ENCODE data around the gene RPS19.
A peak's percentile ranks its signal among the peaks of the same experiment; 100 is the strongest.

RPS19 gene

DNA sequence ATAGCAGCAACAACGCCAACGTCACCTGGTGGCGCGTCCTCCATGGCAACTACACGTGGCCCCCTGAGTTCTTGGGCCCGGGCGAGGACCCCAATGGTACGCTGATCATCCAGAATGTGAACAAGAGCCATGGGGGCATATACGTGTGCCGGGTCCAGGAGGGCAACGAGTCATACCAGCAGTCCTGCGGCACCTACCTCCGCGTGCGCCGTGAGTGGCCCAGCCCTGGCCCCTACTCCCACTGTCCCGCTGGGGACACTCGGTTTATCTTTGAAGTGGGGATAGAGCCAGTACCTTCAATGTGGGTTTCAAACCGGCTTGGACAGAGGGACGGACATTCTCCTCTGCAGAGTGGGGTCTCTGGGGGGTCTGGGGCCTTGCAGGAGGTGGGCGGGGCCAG lies 19.0 kb downstream of the RPS19 start:
- DNase-seq (ENCODE audit: low read depth in 2 of 2): no peak

DNA sequence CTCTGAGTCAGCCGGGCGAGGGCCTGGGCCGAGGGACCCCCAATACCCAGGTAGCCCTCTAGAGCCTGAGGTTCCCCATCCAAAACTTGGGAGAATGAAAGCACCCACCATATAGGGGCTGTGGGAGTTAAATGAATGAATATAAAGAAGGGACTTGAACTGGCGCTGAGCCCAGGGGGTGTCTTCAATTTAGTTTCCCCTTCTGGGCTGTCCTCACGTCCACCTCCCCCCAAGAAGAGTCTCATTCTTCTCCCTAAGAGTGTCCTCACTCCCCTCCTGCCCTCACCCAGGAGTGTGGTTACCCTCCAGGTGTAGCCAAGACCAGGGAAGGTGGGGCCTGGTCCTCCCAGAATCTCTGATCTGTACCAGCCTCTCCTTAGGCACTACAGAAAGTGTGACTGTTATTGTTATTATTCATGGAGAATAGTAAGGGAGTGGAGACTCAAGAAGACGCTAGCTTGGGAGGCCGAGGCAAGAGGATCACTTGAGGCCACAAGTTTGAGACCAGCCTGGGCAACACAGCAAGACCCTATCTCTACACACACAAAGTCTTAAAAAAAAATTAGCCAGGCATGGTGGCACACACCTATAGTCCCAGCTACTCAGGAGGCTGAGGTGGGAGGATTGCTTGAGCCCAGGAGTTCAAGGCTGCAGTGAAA lies 19.7 kb downstream of the RPS19 start:
- DNase-seq (ENCODE audit: low read depth in 2 of 2): no peak

DNA sequence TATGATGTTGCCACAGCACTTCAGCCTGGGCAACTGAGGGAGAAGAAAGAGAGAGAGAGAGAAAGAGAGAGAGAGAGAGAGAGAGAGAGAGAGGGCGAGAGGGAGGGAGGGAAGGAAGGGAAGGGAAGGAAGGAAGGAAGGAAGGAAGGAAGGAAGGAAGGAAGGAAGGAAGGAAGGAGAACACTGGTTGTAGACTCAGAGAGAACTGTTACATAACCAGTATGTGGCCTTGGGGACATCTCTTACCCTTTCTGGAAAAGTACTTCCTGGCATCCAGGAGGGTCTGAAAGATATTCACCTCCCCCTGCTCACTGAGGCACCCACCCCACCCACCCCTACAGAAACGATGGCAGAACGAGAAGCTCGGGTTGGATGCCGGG lies 20.3 kb downstream of the RPS19 start:
- no peak for DNase-seq (ENCODE audit: low read depth in 2 of 2)

DNA sequence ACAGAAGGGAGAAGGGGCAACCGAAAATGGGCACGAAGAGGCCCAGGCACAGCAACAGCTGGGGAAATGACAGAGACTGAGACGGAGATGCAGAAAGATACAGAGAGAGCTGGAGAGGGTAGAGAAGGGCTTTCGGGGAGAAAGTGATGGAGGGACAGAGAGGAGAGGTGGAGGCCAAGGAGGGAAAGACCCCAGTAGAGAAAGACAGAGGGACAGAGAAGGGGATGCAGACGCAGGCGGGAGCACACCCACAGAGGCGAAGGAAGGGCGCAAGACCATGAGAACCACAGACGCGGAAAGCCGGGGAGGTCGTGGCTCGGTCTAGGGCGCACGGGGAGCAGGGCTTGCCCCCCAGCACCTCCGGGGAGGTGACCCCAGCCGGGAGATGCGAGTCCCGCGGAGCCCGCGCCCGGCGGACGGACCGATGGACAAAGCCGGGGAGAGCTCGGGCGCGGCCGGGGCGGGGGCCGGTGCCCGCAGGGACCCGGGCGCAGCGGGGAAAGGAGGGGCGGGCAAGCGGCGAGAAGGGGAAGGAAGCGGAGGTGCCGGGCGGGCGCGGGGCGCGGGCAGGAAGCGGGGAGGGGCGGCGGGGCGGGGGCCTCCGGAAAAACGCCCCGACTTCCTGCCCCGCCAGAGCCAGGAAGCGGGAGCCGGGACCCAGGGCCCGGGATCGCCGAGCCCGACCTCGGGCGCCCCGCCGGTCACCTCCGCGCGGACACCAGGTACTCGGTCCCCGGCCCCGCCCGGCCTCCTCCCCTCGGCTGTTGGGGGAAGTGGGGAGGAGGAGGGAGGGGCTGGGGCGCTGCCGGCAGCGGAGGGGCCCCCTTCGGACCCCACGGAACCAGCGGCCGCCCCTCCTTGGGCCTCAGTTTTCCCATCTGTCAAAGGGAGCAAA lies 22.8 kb downstream of the RPS19 start, which contains the start of gene ARHGEF1:
Gene ARHGEF1 (plus strand): TSS at position 617 of the 895 bp plus-strand sequence. CDS start 4,899 bp downstream, outside the sequence.
- DNase-seq (ENCODE audit: low read depth in 2 of 2): peak in 1 of 2 donors; percentile 36

GRCh38 chr19:41883463-41883820 lies 23.4 kb downstream of the RPS19 start:
- no peak for DNase-seq (ENCODE audit: low read depth in 2 of 2)

GRCh38 chr19:41883821-41884733 lies 24.0 kb downstream of the RPS19 start:
- peak; percentile 75 to 78 for DNase-seq (ENCODE audit: low read depth in 2 of 2)

GRCh38 chr19:41886761-41887710 lies 27.0 kb downstream of the RPS19 start:
- DNase-seq (ENCODE audit: low read depth in 2 of 2): peak in 1 of 2 donors; percentile 50

DNA sequence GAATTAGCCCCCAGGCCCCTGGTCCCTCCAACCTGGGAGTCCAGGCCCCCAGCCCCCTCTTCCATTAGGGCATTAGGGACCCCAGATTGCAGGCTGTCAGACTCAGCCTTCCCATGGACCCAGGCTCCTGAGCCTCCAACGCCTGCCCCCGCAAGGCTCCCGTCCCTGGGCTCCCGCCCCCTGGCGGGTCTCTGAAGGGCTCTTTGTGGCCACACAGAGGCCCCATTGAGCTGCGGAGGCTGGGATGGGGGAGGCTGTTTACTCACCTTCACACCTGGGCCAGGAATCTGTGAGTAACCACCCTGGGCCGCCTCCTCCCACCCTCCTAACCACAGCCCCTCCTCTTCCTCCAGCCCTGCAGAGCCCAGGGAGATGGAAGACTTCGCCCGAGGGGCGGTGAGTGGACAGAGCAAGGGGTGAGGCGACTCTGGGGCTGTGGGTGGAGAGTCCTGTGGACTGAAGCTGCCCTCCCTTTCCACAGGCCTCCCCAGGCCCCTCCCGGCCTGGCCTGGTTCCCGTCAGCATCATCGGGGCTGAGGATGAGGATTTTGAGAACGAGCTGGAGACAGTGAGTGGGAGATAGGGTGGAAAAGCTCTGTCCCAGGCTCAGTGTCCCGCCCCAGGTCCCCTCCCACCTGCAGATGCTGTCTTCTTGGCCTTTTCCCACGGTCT lies 27.8 kb downstream of the RPS19 start:
- DNase-seq (ENCODE audit: low read depth in 2 of 2): peak; percentile 82 to 86

- no peak for DNase-seq (ENCODE audit: low read depth in 2 of 2)
Measured at GRCh38 chr19:41888926-41889325, 28.9 kb downstream of the RPS19 start.

DNA sequence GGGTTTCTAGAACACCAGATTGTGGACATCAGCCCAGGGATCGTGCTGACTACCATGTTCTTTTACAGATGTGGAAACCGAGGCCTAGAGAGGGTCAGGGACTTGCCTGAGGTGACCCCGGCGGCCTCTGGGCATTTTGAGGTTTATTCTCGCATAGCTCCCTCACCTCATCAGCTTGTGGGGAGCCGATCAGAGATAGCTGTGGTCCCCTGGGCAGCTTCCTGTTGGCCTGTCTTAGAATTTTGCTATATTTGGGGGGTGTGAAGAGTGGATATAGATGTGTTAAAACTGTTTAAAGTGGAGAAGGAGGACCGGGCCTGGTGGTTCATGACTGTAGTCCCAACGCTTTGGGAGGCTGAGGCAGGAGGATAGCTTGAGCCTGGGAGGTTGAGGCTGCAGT lies 29.8 kb downstream of the RPS19 start:
- DNase-seq (ENCODE audit: low read depth in 2 of 2): no peak

DNA sequence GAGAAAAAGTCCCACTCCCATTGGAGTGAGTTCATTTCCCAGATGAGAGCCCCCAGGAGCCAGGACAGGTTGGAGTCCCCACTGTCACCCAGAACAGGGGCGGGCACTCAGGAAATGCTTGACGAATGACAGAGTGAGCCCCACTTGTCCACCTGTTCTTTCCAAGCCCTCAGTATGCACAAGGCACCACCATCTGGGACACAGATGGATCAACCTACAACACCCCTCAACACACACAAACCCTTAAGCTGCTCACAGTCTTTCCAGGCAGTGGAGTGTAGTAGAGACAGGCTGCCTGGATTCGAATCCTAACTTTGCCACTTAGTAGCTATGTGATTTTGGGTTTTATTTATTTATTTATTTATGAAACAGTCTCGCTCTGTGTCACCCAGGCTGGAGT lies 30.9 kb downstream of the RPS19 start:
- no peak for DNase-seq (ENCODE audit: low read depth in 2 of 2)

- no peak for DNase-seq (ENCODE audit: low read depth in 2 of 2)
Measured at GRCh38 chr19:41892173-41892902, 32.3 kb downstream of the RPS19 start.

DNA sequence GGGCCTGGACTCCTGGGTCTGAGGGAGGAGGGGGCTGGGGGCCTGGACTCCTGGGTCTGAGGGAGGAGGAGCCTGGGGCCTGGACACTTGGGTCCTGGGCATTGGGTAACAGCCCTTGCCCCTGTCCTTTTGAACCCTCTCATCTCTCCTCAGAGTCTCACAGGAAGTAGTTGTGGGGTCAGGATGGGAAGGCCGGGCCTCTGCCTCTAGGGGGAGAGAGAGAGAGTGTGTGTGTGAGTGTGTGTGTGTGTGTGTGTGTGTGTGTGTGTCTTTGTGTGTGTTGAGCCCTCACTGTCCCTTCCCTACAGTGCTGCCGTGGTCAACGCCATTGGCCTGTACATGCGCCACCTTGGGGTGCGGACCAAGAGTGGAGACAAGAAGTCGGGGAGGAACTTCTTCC lies 33.8 kb downstream of the RPS19 start:
- DNase-seq (ENCODE audit: low read depth in 2 of 2): no peak

DNA sequence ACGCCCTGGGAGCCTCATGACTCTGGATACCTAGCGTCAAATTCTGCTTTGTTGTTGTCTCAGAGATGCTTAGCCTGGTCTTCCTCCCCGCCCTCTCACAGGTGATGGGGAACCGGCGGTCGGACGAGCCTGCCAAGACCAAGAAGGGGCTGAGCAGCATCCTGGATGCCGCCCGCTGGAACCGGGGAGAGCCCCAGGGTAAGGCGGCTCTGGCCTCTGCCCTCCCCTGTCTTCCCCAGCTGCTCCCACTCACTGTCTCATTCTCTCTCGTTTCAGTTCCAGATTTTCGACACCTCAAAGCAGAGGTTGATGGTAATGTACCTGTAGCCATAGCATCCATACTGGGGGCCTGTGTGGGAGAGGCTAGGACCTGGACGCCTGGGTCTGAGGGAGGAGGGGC lies 34.3 kb downstream of the RPS19 start:
- no peak for DNase-seq (ENCODE audit: low read depth in 2 of 2)

- no peak for DNase-seq (ENCODE audit: low read depth in 2 of 2)
Measured at GRCh38 chr19:41895745-41896580, 35.9 kb downstream of the RPS19 start.

- DNase-seq (ENCODE audit: low read depth in 2 of 2): no peak
Measured at GRCh38 chr19:41896581-41896942, 36.5 kb downstream of the RPS19 start.

DNA sequence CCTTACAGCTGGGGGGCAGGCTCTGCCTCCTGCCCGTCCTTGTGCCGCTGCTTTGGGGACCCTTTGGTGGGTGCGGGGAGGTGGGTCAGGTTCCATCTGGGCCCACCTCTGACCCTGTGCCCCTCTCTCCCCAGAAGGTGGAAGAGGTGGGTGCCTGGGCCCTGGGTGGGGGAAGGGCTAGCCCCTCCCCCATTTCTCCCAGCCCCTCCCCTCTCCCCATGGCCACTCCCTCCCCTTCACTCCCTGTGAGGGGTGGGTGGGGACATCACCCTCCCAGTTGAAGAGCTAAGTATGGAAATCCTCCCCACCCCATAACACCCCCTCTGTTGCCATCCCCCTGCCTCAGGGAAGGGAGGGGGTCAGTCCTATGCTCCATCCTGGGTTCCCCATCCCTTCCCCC lies 37.1 kb downstream of the RPS19 start:
- no peak for DNase-seq (ENCODE audit: low read depth in 2 of 2)

GRCh38 chr19:41897820-41898219 lies 37.8 kb downstream of the RPS19 start:
- no peak for DNase-seq (ENCODE audit: low read depth in 2 of 2)

DNA sequence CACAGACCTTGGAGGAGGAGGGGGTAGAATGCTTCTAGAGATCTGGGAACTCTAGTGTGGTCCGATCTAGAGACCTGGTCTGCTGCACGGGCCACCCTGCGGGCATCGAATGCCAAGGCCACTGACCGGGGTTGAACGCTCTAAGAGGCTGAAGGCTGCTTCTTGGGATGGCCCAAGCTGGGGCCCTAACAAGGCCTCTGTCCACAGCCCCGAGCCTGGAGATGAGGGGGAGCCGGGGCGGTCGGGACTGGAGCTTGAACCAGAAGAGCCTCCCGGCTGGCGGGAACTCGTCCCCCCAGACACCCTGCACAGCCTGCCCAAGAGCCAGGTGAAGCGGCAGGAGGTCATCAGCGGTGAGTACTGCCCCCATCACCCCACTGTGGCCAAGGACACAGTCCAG lies 38.2 kb downstream of the RPS19 start:
- DNase-seq (ENCODE audit: low read depth in 2 of 2): no peak
